ENCODE results near the gene CLMP.
"Not testable (repeated sequence)": the region's sequence is repeated elsewhere in the genome, so short reads cannot be mapped to it uniquely, and the experiment has no call there.

The CLMP gene

DNA sequence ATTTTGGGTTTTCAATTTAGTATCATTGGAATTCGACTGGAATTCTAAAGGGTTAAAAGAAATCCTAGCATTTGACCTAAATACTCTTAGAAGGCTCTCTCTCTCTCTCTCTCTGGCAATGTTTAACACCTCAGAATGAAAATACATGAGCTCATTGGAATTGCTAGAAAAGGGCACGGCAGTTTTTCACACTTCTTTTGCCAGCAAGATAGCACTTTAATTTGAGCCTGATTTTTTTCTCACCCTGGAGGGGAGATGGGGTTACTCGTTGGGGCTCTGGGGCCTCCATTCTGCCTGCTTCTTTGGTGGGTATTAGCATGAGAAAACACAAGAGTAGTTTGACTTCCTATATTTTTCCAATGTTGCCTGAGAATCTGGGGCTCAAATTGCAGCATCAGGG lies 22.8 kb upstream of the CLMP start:
- DNase-seq, result no peak

DNA sequence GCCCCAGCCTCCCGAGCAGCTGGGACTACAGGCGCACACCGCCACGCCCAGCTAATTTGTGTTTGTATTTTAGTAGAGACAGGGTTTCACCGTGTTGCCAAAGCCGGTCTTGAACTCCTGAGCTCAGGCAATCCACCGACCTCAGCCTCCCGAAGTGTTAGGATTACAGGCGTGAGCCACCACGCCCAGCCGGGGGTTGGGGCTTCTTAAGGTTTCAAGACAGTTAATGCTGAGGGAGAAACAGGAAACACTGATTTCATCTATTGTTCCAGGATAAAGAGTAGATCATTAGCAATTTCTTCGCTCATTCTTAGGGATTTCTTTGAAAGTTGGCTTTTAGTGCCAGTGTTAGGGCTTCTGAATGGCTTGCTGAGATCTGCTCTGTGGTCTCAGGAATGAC lies 21.2 kb upstream of the CLMP start:
- no peak for DNase-seq

DNA sequence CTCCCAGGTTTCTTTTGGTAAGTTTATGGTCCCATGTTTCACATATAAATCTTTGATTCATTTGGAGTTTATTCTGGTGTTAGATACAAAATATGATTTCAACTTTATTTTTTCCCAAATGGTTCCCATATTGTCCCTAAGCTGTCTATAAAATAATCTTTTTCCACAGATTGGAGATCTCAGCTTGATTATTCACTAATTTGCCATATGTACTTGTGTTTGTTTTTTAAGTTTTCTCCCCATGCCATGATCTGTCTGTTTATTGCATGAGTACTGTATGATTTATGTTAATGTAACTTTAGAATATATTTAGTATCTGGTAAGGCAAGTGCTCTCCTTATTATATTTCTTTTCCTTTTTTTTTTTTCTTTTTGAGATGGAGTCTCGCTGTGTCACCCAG lies 19.9 kb upstream of the CLMP start:
- DNase-seq, result no peak

DNA sequence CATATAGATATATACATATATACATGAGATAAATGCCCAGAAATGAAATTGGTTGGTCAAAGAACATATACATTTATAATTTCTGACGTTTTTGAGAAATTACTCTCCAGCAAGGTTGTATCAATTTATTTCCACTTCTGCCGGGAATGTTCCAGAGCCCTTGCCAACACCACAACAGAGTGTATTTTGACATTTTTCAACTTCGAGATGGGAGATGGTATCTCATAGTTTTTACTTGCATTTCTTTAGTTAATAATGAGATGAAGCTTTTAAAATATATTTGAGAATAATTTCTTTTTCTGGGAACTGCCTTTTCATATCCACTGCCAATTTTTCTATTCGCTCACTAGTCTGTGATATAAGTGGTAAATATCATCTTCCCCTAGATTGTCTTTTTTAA lies 19.3 kb upstream of the CLMP start:
- no peak for DNase-seq

DNA sequence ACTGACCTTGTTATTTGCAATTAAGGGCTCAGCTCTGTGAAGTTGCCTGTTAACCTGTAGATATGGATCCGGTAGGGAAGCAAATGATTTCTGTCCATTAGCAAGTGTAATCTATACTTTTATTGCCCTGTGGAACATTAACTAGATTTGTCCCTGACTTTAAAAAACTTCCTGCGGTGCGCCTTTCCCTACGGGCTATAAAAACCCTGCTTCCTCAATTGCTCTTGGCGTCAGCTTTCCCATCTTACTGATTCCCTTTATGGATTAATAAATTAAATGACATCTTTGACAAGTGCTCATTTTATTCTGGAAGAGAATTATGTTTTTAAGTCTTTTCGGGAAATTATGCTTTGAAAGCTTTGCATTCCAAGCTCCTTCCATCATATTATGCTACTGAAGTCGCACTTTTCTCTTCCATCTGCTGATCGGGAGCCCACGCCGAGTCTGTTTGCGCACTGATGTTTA lies 18.3 kb upstream of the CLMP start:
- DNase-seq, result no peak

DNA sequence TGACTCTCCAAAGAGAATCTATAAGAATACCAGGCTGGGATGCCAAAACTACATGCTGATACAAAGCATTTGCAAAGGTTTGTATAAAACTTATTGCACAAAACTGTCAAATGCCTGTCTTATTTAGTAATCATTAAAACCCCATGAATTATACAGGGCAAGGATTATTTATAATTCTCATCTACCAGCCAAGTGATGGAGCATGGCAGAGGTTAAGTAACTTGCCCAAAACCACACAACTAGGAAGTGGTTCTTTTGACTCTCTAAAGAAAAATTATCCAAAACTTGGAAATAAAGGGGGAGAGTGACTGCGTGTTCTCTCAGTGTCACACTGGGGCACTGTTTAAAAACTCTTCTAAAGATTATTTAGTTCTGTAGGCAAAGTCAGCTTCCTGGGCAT lies 17.4 kb upstream of the CLMP start:
- DNase-seq, result no peak

DNA sequence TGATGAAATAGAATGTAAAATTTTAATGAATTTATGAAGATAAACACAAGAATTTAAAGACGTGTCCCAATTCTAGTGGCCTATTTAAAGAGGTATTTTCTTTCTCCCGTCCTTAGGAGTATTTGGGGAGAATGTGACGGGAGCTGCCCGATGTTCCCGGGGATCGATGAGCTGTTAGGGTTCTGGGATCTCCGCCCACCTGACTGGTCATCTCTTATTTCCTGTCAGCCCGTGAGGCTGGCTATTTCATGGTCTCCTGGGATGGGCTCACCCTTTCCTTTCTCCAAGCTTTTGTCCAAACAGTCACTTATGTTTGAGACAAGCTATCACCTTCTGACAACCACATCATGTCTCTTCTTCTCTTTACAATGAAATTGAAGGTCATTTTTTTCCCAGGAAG lies 16.9 kb upstream of the CLMP start:
- DNase-seq, result no peak

DNA sequence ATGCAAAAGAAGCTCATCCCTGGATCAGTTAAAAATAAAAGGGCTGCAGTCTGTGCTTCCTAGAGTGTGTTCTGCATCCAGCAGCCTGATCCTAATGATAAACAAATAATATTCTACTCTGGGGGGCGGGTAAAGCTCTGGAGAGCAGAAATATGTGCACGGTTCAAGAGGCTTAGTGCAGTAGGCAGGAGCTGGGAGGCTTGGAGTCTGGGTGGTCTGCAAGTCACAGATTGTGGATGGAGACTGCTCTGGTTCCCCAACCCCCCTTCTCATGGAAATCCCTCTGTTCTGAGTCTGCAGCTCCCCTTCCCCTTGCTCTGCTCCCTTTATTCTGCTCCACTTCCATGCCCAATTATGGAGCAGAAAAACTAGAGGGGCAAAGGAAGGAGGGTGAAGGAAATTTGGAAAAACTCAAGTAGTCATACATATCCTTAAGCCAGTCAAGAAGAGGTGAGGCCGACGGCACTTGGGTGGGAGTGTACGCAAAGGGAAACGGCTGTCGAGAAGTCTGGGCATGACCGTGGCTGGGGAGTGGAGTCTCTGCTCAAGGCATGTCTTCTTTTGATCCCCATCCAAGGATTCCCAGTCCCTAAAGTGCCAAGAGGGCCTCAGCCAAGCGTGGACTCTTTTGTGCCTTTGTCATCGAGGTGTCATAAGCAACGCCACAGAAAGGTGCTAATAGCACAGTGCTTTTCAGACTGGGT lies 16.3 kb upstream of the CLMP start:
- no peak for DNase-seq

DNA sequence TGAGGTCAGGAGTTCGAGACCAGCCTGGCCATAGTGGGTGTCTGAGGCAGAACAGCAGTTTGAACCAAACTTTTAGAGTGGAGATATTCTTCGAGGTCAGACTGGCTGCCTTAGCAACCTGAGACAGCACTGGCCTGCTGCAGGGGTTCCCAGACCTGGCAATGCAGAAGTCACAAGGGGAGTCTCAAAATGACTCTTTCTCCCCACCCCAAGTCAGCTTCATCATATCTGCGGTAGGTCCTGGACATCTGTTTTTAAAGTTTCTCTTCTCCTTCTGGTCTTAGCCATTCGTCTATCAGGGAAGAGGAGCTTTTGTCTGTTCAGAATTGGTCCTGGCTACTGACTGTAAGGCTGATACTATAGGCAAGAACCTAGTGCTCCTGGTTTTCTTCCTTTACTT lies 14.5 kb upstream of the CLMP start:
- no peak for DNase-seq

DNA sequence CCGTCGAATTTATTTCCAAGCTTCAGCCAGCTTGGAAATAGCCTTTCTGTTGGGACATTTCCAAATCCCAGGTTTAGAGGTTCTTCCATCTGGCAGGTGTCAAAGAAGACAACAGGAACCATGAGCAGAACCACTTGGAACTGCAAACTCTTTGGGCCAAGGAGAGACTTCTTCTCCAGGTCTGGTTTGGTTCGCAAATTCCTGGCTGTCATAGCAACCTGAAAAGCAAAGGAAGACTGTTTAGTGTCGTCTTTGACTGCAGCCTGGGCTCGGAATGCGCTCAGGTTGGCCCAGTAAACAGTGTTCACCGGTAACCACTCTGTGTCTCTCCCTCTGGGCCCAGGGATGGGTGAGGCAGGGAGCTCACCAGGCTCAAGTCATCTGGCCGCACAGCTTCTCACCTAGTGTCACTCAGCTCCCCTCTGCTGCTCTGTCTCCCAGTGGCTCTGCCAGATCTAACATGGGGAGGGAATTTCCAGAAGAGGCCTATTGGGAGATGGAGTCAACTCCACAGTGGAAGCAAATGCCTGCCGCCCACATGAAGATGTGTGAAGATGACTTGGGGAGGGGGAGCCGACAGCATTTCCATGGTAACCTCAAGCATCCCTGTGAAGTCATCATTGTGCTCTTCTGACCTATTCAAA lies 11.9 kb upstream of the CLMP start:
- DNase-seq, result no peak

DNA sequence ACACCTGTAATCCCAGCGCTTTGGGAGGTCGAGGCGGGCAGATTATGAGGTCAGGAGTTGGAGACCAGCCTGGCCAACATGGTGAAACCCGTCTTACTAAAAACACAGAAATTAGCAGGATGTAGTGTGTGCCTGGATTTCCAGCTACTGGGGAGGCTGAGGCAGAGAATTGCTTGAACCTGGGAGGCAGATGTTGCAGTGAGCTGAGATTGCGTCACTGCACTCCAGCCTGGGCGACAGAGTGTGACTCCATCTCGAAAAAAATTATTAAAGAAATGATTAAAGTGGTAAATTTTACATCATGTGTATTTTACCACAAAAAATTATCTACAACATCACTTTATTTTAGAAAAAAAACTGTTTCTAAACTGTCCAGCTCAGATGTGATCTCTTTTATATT lies 11.0 kb upstream of the CLMP start:
- DNase-seq, result not testable (repeated sequence)

DNA sequence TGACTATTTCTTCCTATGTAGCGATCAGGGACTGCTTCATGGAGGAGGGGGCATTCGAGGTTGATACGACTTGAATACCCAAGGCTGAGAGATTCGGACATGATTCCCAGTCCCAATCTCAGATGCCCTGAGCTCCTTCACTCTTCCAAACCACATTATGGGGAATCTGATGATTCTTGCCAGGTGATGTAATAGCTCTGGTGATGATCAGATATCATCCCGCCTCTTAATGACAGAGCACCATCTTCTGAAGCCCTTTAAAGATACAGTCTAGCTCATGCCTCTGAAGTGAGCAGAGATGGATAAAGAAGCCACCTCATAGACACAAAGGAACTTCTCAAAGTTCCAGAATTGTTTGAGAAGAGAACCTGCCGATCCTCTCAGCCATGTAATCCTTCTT lies 8.9 kb upstream of the CLMP start:
- DNase-seq, result no peak

DNA sequence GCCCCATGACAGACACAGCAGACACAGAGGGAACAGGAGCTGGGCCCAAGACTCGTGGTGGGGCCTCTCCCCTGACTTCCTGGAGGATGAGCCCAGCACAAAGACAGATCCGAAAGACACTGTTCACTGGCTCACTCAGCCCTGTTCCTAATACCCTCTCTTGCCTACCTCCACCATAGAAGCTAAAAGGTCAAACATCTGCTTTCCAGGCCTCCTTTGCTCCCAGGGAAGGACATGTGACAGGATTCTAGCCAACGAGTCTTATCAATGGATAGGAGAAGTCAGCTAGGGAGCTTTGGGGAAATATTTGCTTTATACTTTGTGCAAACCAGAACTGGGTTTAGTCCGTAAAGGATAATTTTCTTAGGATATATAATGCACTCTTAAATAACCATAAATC lies 8.4 kb upstream of the CLMP start:
- no peak for DNase-seq

DNA sequence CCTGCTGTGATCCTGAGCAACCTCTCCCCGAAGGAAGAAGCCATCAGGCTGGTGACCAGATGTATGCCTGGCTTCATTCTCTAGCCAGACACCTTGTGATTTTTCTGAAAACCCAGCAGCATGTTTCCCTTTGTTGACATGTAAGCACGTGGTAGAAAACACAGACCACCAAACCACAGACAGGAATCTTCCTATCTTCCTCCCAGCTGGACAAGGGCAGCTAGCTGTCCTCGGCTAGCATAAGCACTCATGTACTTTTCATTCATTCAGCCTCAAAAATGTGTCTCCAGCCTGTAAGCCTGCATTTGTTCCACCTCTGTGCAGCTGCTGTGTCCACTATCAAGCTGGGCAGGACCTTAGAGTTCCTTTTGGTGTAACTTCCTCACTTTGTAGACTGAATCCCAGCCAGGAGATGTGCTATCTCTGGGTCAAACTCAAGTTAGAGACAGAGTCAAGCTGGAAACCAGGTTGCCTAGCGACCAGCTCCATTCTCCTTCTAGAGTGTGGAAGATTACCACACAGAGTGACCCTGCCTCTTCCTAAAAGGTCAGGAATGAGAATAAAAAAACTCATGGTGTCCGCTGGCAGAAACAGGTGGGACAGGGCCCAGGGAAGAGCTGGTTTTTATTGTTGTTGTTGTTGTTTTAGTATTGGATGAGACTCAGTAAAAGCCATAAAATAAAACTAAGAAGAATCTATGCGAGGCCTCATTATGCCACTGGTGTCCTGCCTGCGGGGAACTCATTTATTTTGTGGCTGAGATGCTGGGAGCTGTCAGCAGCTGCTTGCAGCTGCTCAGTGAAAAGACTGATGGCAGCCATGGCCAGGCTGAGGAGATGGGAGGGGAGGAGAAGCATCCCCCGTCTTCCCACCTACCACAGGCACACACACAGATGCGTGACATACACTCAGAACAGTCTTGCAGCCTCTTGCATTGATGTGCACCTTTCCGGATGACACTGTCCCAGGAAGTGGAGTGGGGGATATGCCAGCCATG lies 7.4 kb upstream of the CLMP start:
- DNase-seq, result no peak

DNA sequence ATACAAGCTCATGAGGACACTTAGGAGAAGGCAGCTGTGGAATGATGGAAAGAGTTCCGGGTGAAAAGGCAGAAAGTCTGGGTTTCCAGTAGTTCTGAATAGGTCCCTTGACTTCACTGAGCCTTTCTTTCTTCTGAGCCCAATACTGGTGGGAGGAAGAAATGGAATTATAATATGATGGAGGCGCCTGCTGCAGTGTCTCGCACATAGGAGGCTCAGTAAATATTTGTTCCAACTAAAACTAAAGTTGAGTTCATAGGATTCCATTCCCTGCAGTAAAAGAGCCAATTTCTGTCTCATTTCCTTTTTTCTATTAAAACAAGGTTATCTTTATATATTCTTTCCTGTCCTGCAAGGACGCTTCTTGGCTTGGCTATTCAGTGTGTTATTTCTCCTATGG lies 5.2 kb upstream of the CLMP start:
- no peak for DNase-seq

DNA sequence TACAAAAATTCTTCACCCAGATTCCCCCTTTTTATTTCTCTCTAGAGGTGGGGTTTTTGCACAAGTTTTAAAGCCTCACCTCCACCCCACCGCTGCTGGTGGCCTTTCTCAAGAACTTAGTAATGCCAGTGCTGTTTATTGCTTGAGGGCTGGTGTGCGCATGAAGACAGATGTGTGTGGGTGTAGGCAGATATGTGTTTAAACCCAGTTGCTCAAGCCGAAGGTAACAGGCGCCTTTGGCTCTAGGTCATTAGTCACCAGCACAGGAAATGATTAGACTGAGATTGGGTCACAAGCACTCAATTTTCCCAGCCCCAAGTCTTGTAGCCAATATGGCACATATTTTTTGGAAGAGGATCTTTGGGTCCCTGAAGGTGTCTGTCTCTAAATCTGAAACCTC lies 2.7 kb upstream of the CLMP start:
- no peak for DNase-seq

DNA sequence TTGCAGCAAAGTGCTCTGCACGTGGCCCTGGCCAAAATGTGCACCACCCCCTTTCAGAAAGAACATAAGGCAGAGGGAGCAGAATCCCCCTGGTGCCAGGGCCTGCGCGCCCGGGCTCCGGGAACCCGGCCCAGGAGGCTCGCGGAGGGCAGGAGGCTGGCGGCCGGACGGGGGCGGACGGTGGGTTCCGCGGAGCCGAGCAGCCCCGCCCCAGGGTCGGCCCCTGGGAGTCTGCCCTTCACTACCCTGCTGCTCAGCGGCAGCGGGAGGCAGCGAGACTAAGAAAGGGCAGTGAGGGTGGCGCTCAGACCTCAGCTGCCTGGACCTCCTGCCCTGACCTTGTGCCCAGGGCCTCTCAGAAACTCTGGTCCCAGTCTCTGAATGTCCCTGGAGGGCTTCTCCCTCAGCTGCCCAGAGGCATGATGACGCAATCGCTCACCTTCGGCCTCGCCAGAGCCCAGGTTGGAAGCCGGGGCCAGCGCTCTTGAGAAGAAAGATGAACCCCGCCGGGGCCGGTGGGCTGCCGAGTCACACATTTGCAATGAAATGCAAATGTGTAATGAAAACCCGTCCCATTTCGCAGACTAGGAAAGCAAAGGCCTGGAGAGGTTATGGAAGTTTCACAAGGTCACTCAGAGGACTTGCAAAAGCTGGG lies 1.1 kb upstream of the CLMP start:
- no peak for DNase-seq

DNA sequence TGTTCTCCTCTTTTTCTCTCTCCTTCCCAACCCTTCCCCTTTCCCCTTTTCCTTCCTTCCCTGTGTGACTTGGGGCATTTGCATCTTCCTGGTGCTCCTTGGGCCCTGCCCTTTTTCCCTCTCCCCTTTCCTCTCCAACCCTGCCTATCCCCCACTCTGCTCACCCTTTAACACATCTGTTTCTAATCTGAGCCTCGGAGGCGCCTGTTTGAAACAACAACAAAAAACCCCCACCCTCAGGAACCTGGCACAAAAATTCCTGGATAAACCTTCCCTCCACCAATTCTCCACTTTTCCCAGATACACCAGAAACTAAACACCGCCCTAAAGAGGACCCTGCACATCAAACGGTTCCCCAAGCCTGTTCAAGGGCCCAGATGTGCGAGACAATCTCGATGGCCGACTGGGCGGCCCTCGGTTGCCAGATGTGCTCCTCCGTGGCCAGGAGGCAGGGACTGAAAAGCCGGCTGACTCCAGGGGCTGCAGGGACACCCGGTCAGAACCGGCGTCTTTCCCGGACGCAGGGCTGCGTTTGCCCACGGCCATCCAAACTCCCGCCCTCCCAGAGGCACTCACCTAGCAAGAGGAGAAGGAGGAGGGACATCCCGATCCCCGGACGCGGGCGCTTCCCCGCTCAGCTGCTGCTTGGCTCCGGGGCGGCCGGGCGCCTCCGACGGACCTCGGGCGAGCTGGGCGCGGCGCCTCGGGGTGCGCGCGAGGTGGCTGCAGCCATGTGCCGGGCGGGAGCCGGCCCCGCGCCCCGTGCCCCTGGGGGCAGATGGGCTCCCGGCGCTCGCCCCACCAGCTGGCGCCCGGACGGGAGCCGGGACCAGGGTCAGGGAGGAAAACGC lies 486 bp downstream of the CLMP start:
- no peak for DNase-seq

DNA sequence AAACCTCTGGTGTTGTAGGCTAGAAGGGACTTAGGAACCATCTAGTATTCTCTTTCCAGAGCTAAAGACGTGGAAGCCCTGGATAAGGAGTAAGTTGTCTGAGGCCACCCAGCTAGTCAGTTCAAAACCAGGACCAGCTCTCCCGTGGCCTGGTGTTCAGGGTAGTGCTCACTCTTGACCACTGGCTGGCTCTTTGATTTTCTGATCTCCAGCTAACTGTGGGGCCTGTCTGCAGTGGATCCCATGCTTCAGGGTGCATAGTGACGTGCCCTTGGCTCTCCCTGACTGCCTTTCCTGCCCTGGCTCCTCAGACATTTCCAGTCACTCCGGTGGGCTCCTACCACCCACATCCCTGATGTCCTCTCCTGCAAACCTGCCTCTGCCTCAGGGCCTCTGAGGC lies 1.3 kb downstream of the CLMP start:
- no peak for DNase-seq

DNA sequence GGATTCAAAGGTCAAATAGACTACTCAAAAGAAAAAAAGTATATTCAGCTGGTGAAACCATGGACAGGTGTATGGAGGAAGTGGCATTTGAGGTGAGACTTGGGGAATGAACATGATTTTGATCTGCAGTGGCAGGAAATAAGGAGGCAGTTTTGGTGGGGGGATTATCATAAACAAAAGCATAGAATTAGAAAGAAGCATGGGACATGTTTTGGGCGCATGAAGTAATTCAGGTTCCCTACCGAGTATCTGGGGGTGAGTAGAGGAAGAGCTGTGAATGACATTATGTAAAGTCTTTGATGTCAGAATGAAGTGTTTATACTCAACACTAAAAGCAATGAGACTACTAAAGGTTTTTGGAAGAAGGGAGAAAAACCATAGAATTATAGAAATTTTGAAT lies 3.1 kb downstream of the CLMP start:
- DNase-seq, result no peak

DNA sequence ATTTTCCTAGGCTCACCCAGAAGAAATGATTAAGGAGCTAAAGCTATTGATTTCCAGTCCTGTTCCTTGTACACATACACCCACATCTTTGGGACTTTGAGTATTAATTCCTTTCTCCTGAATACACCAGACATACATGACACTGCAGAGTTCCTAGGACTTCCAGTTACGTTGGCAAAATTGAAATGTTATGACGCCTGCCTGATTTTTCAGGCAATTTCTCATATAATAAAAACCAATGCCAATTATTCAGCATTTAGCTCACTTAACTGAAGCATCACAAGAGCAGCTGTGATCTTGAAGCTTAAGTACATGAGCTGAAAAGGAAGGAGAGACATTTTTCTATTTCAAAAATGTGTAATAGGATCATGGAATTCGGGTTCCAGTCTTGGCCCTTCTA lies 4.5 kb downstream of the CLMP start:
- no peak for DNase-seq

DNA sequence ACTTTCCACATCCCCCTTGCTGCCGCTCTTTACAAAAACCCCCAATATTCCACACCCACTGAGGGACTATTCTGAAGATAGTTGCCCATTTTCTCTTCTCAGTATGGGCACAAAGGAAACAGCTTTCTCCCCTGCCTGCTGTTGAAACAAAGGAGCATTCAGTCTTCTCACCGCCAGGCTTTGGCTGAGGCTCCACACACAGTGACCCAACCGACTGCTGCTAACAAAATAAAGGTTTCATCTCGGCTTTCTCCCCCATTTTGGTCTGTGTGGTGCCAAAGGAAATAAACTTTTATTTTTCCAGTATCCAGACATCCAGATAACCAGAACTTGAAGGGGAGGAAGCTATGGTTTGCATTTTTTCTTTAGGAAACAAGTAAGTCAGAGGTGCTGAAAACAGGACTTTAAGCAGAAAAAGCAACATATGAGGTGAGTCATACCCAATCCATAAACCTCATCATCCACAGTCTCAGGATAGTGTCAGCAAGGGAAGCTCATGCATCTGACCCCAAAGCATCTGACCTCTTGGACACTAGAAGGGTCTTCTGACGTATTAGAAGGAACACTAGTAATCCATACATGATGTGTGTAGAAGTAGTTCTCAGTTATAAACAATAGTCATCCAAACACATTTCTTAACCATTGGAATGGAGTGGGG lies 6.4 kb downstream of the CLMP start:
- no peak for DNase-seq

Measured in NCI-H510A treated with DMSO at 0.1 percent for 48 hours (cell line).